PC-9 (cell line): ENCODE data around the gene COL4A2.

ENCODE experiments used
- EZH2 ChIP-seq: fragments of 200-600 bp; sonication (generic); IDR thresholded peaks from 2 replicates; pipeline ENCODE4 v1.8.0; 2017; ENCODE audit warnings: antibody characterized with exemption, low read depth
- TF ChIP-seq, protein P1 (sequence below): fragments of 200-600 bp; sonication (generic); conservative IDR thresholded peaks from 2 replicates; pipeline ENCODE4 v1.6.1; 2017; ENCODE audit warnings: mixed run types, antibody characterized with exemption, mild to moderate bottlenecking, moderate library complexity

DNA sequence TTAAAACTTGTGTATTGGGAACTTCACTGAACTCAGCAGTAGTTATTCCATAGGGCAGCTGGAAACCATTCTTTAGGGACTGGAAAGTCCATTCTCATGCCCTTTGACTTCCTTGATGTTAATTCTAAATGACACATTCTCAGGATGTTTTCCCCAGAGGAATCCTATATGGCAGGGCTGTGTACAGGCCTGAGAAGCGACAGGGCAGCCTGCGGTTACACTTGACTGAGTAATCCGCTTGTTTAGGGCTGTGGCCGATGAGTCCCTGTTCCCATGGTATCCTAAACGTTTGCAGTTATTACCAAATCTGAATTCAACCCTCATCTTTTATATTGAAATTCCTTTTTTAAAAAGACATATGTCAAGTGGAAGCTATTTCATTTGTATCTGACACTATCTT lies 83.5 kb downstream of the COL4A2 start:
- TF ChIP-seq, protein P1, sequence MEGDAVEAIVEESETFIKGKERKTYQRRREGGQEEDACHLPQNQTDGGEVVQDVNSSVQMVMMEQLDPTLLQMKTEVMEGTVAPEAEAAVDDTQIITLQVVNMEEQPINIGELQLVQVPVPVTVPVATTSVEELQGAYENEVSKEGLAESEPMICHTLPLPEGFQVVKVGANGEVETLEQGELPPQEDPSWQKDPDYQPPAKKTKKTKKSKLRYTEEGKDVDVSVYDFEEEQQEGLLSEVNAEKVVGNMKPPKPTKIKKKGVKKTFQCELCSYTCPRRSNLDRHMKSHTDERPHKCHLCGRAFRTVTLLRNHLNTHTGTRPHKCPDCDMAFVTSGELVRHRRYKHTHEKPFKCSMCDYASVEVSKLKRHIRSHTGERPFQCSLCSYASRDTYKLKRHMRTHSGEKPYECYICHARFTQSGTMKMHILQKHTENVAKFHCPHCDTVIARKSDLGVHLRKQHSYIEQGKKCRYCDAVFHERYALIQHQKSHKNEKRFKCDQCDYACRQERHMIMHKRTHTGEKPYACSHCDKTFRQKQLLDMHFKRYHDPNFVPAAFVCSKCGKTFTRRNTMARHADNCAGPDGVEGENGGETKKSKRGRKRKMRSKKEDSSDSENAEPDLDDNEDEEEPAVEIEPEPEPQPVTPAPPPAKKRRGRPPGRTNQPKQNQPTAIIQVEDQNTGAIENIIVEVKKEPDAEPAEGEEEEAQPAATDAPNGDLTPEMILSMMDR, result no peak
- TF ChIP-seq EZH2, result no peak
